Measurements from ENCODE around the gene ZNF385A. TPM values are rescaled to one million over a fixed set of nuclear protein-coding genes. Genes with fewer than 3 reads are reported as not detected.

ZNF385A gene
- total RNA-seq, 4 donors from 2014 or later, result 3.3 to 21.0 (median 18.3) TPM

DNA sequence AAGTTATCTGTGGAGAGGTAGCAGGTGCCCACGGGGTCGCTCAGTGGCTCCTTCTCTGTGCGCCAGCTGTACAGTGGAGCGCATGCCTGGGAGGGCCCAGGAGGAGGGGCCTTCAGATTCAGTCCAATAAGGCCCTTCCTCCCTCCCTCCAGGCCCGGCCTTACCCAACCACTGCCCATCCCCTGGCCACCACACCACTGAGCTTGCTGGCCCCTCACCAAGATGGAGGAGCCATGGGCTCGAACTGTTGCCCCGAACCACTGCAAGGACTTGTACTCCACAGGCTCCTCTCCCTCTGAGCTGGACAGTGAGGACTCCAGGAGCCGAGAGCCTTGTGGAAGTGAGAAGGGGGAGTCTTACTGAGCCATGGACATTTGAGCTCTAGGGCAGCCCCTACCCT is 24.7 kb upstream of the ZNF385A start:
- Histone ChIP-seq H3K4me3 (no peak overlapping the region), H3K27ac (no peak overlapping the region), H3K4me1 (peaks cover 29 to 32% of the 10 kb centered on the region in 2 donors), H3K27me3 (no peaks in the 10 kb centered on the region), H3K36me3 (peaks cover 0 to 45% of the 10 kb centered on the region in 2 donors), H3K9me3 (no peaks in the 10 kb centered on the region)
- DNase-seq (no peak), ATAC-seq (no peak)
- TF ChIP-seq, protein P1, sequence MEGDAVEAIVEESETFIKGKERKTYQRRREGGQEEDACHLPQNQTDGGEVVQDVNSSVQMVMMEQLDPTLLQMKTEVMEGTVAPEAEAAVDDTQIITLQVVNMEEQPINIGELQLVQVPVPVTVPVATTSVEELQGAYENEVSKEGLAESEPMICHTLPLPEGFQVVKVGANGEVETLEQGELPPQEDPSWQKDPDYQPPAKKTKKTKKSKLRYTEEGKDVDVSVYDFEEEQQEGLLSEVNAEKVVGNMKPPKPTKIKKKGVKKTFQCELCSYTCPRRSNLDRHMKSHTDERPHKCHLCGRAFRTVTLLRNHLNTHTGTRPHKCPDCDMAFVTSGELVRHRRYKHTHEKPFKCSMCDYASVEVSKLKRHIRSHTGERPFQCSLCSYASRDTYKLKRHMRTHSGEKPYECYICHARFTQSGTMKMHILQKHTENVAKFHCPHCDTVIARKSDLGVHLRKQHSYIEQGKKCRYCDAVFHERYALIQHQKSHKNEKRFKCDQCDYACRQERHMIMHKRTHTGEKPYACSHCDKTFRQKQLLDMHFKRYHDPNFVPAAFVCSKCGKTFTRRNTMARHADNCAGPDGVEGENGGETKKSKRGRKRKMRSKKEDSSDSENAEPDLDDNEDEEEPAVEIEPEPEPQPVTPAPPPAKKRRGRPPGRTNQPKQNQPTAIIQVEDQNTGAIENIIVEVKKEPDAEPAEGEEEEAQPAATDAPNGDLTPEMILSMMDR (IDR thresholded peaks at IDR 0.05 in 4 of 5, conservative IDR thresholded peaks at IDR 0.05 in 1 of 5), result no peak
- no peak for TF ChIP-seq POLR2A (IDR thresholded peaks at IDR 0.05)
- intact Hi-C loops (cut with DNase I; ENCODE audit: low total_unique reads) (no loop called here), in situ Hi-C loops (cut with MboI; ENCODE audit: low sequenced_read_pairs in 4 of 4) (no loop called here)

DNA sequence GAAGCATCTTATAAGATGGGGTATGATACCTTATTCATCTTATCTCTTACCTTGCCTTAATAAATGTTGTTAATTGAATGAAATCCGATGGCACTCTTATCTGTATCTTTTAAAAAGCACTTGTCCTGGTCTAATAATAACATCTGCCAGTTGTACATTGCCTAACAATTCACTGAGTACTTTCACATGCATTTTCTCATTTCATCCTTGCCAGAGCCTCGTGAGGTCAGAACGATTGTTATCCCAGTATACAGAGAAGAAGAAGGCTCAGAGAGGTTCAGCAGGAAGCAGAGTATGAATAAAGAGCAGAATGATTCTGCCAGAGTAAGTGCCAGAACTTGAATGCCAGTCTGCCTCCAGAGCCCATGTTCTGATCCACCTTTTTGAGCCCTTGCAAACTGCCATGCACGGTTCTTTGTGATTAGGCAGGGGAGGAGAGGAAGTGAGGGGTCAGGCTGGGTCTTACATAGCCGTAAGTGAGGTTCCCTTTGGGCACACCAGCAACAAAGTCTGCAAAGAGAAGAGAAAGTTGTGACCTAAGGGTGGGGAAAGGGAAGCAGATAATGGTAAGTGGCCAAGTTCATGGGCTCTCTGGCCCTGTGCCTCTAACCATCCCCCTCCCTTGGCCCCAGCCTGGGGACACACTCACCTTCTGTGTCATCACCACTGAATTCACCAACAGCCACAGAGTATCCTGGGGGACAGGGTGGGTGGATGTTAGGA is 22.8 kb upstream of the ZNF385A start:
- in situ Hi-C loops (cut with MboI; ENCODE audit: low sequenced_read_pairs in 4 of 4), result no loop called here
- DNase-seq (no peak), ATAC-seq (no peak)
- Histone ChIP-seq H3K27me3 (no peaks in the 10 kb centered on the region), H3K27ac (peak overlapping the region in 2 of 4 donors; percentile 10 to 23), H3K4me1 (peaks cover 12% of the 10 kb centered on the region in 2 donors), H3K9me3 (no peaks in the 10 kb centered on the region), H3K4me3 (no peak overlapping the region), H3K36me3 (peaks cover 0 to 61% of the 10 kb centered on the region in 2 donors)
- intact Hi-C loops (cut with DNase I; ENCODE audit: low total_unique reads), result no loop called here
- TF ChIP-seq, protein P1 (IDR thresholded peaks at IDR 0.05 in 4 of 5, conservative IDR thresholded peaks at IDR 0.05 in 1 of 5), result no peak
- TF ChIP-seq POLR2A (IDR thresholded peaks at IDR 0.05), result no peak

DNA sequence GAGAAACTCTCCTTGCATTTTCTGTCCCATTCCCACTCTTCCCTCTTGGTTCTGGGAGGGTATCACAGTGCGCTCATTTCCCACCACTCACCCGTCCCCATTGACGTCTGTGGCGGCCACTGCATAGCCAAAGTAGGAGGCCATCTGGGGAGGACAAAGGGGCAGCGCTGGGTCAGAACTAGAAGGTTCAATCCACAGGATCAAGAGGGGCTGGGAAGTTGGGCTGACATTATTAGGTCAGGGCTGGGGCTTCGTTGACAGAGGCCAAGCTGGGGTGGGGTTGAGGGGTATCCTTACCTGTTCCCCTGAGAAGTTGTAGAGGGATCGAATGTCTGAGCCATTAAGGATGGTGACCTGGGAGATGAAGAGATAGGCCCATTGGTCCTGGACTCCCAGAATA is 21.0 kb upstream of the ZNF385A start:
- no peaks in the 10 kb centered on the region for H3K27me3 ChIP-seq
- no peak overlapping the region for H3K27ac ChIP-seq
- ATAC-seq, result no peak
- intact Hi-C loops (cut with DNase I; ENCODE audit: low total_unique reads) (no loop called here), in situ Hi-C loops (cut with MboI; ENCODE audit: low sequenced_read_pairs in 4 of 4) (no loop called here)
- no peak for TF ChIP-seq POLR2A (IDR thresholded peaks at IDR 0.05)
- TF ChIP-seq, protein P1 (IDR thresholded peaks at IDR 0.05 in 4 of 5, conservative IDR thresholded peaks at IDR 0.05 in 1 of 5), result no peak
- DNase-seq, result no peak
- peaks cover 0 to 79% of the 10 kb centered on the region in 2 donors for H3K36me3 ChIP-seq
- H3K4me1 ChIP-seq, result no peaks in the 10 kb centered on the region
- no peaks in the 10 kb centered on the region for H3K9me3 ChIP-seq
- H3K4me3 ChIP-seq, result no peak overlapping the region

DNA sequence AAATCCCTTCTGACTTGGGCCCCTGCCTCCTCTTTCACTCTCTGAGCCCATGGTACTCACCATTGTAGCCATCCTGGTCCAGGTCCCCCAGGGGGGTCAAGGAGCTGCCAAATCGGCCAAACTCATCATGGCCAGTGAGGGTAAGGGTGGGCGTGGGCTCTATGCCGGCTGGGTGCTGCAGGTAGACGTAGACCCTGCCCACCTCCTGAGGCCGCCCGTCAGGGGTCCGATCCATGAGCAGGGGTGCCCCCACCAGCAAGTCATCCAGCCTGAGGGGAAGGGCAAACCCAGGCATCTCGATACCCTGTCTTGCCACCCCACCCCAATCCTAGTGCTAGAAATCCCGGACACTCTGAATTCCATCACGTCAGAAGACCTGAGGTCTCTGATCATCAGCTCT is 20.6 kb upstream of the ZNF385A start:
- DNase-seq (no peak), ATAC-seq (no peak)
- TF ChIP-seq, protein P1 (IDR thresholded peaks at IDR 0.05 in 4 of 5, conservative IDR thresholded peaks at IDR 0.05 in 1 of 5), result no peak
- no peak for TF ChIP-seq POLR2A (IDR thresholded peaks at IDR 0.05)
- Histone ChIP-seq H3K27me3 (no peaks in the 10 kb centered on the region), H3K36me3 (peaks cover 0 to 82% of the 10 kb centered on the region in 2 donors), H3K27ac (no peak overlapping the region), H3K9me3 (no peaks in the 10 kb centered on the region), H3K4me1 (no peaks in the 10 kb centered on the region), H3K4me3 (no peak overlapping the region)
- intact Hi-C loops (cut with DNase I; ENCODE audit: low total_unique reads), result no loop called here
- in situ Hi-C loops (cut with MboI; ENCODE audit: low sequenced_read_pairs in 4 of 4), result no loop called here
